Measurements from ENCODE around the gene LGI2.

LGI2 gene

DNA sequence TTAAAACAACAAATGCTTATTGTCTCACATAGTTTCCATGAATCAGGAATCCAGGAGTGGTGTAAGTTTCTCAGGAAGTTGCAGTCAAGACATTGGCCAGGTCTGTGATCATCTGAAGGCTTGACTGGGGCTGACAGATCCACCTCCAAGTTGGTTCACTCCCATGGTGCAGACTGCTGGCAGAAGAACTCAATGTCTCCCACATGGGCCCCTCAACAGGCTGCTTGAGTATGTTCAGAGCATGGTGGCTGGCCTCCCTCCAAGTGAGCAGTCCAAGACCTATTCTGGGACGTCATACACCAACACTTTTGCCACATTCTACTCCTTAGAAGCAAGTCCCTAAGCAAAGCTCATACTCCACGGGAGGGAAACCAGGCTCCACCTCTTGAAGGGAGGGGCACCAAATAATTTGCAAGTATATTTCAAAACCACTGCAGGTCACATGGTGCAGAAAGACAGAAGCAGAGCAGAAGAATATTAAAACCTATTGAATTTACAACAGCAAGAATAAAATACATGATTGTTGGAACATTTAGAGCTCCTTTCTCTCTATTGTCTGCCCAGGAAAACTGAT lies 35.3 kb downstream of the LGI2 start:
- no peak for DNase-seq (ENCODE audit: low read depth in 2 of 2)

DNA sequence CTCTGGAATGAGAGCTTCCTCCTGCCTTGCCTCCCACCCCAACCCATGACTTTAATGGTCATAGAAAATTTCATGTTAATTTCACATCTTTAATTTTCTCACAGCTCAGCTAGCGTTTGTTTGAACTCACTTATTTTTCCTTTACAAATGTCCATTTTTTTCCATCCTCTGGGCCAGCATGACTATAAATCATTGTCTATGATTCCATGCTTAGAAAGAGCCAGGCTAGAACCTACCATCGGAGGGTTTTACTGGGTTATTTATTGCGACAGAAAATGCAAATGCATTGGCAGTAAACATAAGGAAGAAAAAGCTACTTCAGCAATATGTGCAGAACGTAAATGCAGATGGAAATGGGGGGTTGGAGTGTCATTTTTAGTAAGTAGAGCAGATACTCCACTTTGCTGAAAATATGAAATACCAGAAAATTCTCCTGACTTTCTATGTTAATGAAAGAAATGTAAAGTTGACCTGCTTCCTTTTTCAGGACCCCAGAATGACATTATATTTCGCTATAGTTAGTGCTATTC lies 37.1 kb downstream of the LGI2 start:
- DNase-seq (ENCODE audit: low read depth in 2 of 2) = no peak

GRCh38 chr4:24992968-24993367 lies 37.8 kb downstream of the LGI2 start:
- DNase-seq (ENCODE audit: low read depth in 2 of 2) = no peak

GRCh38 chr4:24991015-24991414 lies 39.7 kb downstream of the LGI2 start:
- no peak for DNase-seq (ENCODE audit: low read depth in 2 of 2)

- no peak for DNase-seq (ENCODE audit: low read depth in 2 of 2)
Observed at GRCh38 chr4:24989327-24989726, 41.4 kb downstream of the LGI2 start.

DNA sequence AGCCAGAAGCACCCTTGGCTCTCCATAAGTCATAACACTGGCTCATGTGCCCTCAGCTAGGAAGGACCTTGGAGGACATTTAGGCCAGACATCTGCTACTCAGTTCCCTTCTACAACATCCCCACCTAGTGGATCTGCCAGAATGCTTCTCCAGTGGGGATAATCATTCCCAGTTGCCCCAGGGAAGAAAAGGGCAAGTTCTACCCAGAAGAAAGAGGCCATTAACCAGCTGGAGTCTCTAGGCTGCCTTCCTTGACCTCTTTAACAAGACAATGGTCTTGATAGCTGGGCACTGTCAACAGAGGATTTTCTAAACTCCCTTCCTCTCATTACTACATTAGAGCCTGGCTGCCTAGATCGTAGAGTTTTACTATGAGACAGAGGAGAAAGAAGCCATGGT lies 42.0 kb downstream of the LGI2 start:
- DNase-seq (ENCODE audit: low read depth in 2 of 2) = no peak

DNA sequence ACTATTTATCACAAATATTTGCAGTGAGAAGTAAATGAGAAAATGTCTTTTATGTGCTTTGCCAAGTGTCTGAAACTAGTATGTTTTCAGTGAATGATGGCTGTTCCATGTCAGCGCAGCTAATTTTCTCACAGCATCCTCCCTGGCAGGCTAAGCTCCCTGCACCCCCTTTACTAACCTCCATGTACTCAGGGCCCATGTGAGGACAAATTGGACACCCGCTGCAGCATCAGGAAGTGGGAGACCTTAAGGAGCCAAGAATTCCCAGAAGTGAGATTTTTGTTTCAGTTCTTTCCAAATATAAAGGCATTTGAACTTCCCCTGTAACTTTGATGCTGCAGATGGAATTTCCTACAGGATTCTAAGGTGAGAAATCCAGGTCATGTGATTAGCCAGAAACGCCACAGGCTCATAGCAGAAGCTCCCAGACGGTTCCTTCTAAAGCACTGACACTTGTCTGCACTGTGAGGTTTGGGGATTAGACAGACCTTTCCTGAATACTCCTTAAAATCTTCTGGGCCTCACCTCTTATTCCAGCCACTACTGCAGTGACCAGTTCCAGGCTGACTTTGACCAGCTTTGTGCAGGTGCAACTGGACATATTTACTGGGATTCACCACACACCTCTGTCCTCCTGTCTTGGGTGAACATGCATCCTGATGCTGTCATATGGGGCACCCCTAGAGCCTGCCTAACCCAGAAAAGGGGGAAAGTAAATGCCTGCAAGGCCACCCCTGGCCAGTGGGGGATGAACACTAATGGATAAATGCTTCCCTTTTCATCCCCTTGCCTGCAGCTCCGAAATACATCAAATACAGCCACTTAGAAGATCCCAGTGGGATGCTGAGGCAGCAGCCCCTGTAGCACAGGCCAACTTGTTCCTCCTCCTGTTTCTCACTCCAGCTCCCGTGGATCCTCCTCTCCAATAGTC lies 45.9 kb downstream of the LGI2 start:
- DNase-seq (ENCODE audit: low read depth in 2 of 2) = no peak

GRCh38 chr4:24980740-24981139 lies 50.0 kb downstream of the LGI2 start:
- no peak for DNase-seq (ENCODE audit: low read depth in 2 of 2)

GRCh38 chr4:24980064-24980690 lies 50.6 kb downstream of the LGI2 start:
- DNase-seq (ENCODE audit: low read depth in 2 of 2) = peak; percentile 2 to 11

DNA sequence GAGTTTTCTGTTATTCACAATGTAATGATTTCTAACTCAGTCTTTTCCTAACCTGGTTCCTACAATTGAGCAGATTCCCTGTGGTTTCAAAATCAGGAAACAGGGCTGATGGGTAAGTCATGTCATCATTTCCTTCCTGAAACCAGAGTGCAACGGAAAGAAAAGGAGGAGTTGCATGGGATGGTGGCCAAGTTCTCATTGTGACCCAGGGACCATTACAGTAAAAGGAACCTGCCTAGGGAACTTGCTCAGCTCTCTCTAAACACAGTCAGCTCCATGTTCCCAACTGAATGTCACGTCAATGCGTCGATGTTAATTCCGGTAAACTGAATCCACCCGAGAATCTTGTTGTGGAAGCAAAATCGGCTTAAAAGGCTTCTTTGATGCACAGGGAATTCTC lies 51.2 kb downstream of the LGI2 start:
- no peak for DNase-seq (ENCODE audit: low read depth in 2 of 2)

DNA sequence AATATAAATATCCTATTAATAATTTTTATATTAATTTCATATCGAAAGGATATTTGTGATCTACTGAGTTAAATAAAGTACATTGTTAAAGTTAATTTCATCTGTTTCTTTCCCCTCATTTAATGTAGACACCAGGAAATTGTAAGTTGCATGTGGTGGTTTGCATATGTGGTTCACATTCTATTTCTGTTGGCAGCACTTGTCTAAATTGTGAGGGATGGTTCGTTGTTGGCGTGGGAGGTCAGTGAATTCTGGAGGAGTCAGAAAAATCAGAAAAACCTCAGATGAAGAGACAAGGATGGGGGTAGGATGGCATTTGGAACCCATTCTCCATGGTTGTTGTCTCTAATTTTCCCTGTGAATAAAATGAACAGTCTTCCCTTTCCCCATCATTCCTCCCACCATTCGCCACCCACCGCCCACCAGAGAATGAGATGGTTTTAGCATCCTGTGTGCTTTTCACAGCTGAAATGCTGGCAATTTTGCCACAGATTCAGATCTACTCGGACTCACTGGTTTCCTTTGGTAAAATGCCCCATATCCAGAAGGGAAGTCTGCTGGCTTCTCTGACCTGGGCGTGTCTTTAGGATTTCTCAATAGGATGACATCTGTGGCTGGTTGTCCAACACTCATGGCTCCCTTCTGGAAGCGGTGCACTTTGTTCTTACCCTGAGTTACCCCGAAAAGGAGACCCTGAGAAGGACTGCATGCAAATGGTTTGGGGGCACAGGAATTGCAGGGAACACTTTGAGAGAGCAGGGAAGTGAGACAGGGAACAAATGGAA lies 52.3 kb downstream of the LGI2 start:
- no peak for DNase-seq (ENCODE audit: low read depth in 2 of 2)

GRCh38 chr4:24975510-24975909 lies 55.2 kb downstream of the LGI2 start:
- DNase-seq (ENCODE audit: low read depth in 2 of 2) = no peak

DNA sequence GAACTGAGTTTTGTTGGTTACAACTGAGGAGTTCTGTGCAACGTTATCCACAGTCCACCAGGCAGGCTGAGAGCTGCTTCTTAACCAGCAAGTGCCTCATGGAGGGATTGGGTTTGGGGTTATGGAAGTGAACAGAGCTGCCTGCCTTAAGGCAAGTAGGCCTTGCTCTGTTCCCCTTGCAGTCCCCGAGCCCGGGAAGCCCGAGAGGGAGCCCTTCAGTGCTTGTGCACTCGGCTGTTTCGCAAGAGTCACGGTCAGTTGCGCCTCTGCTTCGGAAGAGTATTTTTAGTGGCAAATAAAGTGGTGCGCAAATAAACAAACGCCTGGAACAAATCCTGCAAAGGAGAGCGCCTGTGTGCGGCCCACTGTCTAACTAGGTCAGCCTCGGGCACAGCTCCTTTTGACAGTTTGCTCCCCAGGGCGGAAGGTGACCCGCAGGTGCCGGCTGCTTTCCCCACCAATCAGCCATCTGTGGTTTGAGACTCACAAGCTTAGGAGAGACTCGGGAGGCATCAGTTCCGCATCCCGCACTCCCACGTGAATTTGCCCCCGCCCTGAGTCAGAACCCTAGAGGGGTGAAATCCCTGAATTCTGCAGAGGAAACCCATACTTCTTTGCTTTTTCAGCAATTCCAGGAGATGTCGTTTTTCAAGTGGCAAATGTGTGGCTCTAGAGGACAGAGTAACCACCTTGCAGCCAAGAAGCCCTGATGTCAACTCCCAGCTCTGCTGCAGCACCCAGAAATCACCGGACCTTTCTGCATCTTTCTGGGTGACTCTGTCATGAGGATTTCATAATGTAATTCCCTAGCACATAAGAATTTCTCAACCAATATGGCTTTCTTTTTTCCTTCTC lies 56.8 kb downstream of the LGI2 start:
- DNase-seq (ENCODE audit: low read depth in 2 of 2) = no peak

GRCh38 chr4:24973404-24973746 lies 57.4 kb downstream of the LGI2 start:
- no peak for DNase-seq (ENCODE audit: low read depth in 2 of 2)

DNA sequence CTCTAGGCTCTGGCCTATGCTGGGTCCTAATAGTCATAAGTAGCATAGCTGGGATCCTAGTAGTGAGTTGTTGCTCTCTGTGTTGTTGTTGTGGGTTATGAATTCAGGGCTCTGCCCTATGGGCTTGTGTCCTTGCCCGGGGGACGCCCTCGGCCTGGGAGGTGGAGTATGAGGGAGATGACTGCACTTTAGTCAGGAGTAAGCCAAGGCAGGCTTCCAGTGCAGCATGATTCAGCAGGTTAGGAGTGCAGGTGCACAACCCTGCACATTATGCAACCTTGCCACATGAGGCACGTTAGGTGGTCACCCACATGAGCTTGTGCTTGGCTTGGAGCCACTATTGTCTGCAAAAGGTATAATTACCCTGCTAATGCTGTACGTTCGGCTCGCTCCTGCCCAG lies 59.6 kb downstream of the LGI2 start:
- DNase-seq (ENCODE audit: low read depth in 2 of 2) = no peak

- no peak for DNase-seq (ENCODE audit: low read depth in 2 of 2)
Observed at GRCh38 chr4:24970635-24971034, 60.1 kb downstream of the LGI2 start.

DNA sequence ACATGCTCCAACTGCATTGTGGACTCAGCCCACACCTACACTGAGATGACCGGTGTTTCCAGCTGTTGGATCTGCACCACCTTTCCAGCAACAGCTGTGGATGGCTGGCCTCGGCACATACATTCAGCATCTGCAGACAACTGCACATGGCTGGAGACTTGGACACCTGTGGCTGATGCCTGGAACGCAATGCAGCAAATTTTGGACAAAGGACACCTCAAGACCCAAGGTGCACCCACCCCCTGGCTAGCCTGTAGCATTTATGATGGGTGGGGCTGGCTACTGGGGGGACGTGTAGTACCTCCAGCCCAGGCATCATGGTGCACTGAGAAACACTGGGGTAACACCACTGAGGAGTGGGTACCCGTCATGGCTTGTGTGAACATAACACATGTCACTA lies 60.6 kb downstream of the LGI2 start:
- no peak for DNase-seq (ENCODE audit: low read depth in 2 of 2)

DNA sequence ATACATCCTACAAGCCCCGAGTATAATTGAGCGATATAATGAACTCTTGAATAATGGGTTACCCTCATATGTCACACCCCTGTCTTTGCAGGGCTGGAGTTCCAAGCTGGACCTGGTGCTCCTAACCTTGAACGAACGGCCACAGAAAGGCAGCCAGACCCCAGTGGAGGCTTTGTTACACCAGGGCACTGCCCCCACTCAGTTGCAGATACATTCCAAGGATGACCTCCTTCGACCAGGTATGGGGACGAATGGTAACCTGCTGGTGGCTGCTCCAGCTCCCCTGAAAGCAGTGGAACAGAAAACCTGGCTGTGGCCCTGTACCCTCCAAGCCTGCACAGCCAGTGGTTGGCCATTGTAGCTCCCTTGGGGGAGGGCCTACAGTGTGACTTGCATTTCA lies 61.3 kb downstream of the LGI2 start:
- DNase-seq (ENCODE audit: low read depth in 2 of 2) = no peak

DNA sequence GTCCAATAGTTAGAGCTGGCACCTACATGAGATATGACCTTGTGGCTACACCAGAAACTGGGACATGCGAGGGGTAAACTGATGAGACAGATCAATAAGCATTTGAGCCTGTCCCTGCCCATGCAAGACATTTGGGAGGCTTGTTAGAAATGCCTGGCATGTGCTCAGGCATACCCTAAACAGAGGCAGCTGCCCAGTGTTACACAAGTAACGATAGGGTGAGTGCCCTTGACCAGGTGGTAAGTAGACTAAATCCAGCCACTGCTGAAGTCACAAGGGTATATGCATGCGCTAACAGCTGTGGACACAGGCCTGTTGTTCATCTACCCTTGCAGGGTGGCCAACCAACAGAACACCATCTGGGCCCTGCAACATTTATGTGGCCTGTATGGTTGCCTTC lies 61.8 kb downstream of the LGI2 start:
- no peak for DNase-seq (ENCODE audit: low read depth in 2 of 2)

DNA sequence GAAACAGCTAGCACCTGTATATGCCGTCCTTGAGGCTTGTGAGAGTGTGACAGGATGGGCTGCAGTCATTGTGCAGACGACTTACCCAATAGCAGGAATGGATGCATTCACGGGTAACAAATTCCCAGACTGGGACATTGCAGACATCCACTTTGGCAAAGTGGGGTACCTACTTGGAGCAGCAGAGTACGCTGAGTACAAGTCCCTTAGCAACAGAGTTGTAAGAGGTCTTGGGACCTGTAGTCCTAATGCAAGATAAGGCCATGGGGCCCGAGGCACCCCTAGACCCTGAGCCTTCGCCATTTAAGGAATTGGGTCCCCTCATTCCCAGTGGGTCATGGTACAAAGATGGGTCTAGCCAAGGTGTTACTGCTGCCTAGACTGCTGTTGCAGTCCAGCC lies 62.5 kb downstream of the LGI2 start:
- DNase-seq (ENCODE audit: low read depth in 2 of 2) = no peak

GRCh38 chr4:24967346-24967745 lies 63.4 kb downstream of the LGI2 start:
- no peak for DNase-seq (ENCODE audit: low read depth in 2 of 2)

Measured in stimulated activated CD8-positive, alpha-beta memory T cell treated with anti-CD3 and anti-CD28 coated beads, Interleukin-7, amount 100 ng/mL, for 1 hour (primary cell).